ENCODE measurements around the gene ZNF594. TPM values are rescaled to one million over a fixed set of nuclear protein-coding genes. Genes with fewer than 3 reads are reported as not detected.
A peak's percentile ranks its signal among the peaks of the same experiment; 100 is the strongest.

ZNF594 gene
- total RNA-seq, 1 experiment from 2014 or later, result 10.1 TPM

GRCh38 chr17:5237541-5238016, 45.9 kb upstream of the ZNF594 start:
- H3K36me3 Mint-ChIP-seq, result no peaks in the 10 kb centered on the region
- peak; percentile 95 for ATAC-seq
- H3K4me1 Mint-ChIP-seq, result no peaks in the 10 kb centered on the region; the same call in 1 of the 2 replicates
- peak; percentile 74 for DNase-seq (ENCODE audit: low spot score)
- TF ChIP-seq, protein P1, sequence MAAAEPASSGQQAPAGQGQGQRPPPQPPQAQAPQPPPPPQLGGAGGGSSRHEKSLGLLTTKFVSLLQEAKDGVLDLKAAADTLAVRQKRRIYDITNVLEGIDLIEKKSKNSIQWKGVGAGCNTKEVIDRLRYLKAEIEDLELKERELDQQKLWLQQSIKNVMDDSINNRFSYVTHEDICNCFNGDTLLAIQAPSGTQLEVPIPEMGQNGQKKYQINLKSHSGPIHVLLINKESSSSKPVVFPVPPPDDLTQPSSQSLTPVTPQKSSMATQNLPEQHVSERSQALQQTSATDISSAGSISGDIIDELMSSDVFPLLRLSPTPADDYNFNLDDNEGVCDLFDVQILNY (CRISPR knock-in tag; IDR thresholded peaks at IDR 0.05), result no peak
- TF ChIP-seq RELA (CRISPR knock-in tag; IDR thresholded peaks at IDR 0.05; ENCODE audit: borderline replicate concordance), result no peak
- no peak for TF ChIP-seq ZNF532 (CRISPR knock-in tag; IDR thresholded peaks at IDR 0.05; ENCODE audit: borderline replicate concordance)
- TF ChIP-seq ZNF423 (CRISPR knock-in tag; IDR thresholded peaks at IDR 0.05), result peak; percentile 37; the same call in 1 of the 2 replicates
- peak; percentile 70 for TF ChIP-seq CTCF (IDR thresholded peaks at IDR 0.05)
- no peak for TF ChIP-seq JUN (CRISPR knock-in tag; IDR thresholded peaks at IDR 0.05)
- no peak for TF ChIP-seq ATF1 (CRISPR knock-in tag; IDR thresholded peaks at IDR 0.05)
- H3K27me3 Mint-ChIP-seq (ENCODE audit: low read depth), result no peaks in the 10 kb centered on the region; the same call in 1 of the 2 replicates
- H3K27ac Mint-ChIP-seq, result no peak overlapping the region
- H3K9me3 Mint-ChIP-seq, result no peaks in the 10 kb centered on the region
- CTCF ChIA-PET, result interaction anchor here (0.5 to 2.2 kb wide), 29 partner anchors 9 to 270 kb away, joined by 3 to 16 read pairs (median 3); partner anchors contain the start of genes DERL2, MIS12, SPAG7 and ZNF594
- no peak overlapping the region for H3K4me3 Mint-ChIP-seq
- POLR2A ChIA-PET, result interaction anchor here (0.6 kb wide), 1 partner anchor 43 kb away, joined by 4 read pairs; no protein-coding TSS in a partner anchor

DNA sequence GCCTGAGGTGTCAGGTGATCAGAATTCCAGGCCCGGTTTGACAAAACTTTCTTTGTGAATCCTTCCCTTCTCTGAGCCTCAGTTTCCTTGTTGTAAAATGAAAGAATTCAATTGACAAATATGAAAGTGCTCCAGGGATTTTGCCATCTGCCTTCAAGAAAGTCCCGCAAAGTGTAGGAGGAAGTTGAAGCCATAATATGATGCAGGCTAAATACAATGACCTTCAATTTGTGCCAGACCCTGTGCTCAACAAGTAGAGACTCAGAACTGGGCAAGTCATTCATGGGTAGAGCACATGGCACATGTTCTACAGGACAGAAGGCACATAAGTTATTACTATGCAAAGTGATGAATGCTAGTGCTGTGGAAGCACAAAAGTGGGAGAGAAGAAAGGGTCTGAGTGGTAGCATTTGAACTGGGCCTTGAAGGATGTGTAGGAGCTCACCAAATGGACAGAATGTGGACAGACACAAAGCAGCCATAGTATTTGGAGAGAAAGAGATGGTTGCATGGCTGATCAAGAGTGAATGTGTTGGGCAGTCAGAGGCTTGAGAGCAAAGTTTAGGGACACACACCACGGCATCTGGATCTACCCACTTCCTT, 45.4 kb upstream of the ZNF594 start:
- DNase-seq (ENCODE audit: low spot score), result no peak
- no peaks in the 10 kb centered on the region for H3K36me3 Mint-ChIP-seq
- H3K27ac Mint-ChIP-seq, result no peak overlapping the region
- H3K4me3 Mint-ChIP-seq, result no peak overlapping the region
- no peak for ATAC-seq
- H3K9me3 Mint-ChIP-seq, result no peaks in the 10 kb centered on the region
- H3K27me3 Mint-ChIP-seq (ENCODE audit: low read depth), result no peaks in the 10 kb centered on the region; the same call in 1 of the 2 replicates
- ChIA-PET CTCF (interaction anchor here (1.0 to 2.2 kb wide), 7 partner anchors 9 to 249 kb away, joined by 3 to 16 read pairs (median 4); partner anchors contain the start of genes DERL2, MIS12 and ZNF594), POLR2A (no interaction called here)
- no peaks in the 10 kb centered on the region; the same call in 1 of the 2 replicates for H3K4me1 Mint-ChIP-seq
- TF ChIP-seq ERG (CRISPR knock-in tag; IDR thresholded peaks at IDR 0.05) (no peak), ZNF671 (CRISPR knock-in tag; IDR thresholded peaks at IDR 0.05) (no peak), USF1 (CRISPR knock-in tag; IDR thresholded peaks at IDR 0.05) (no peak), CBFB (CRISPR knock-in tag; IDR thresholded peaks at IDR 0.05; ENCODE audit: low read depth) (no peak), FOXK1 (CRISPR knock-in tag; IDR thresholded peaks at IDR 0.05) (no peak), ZNF512 (CRISPR knock-in tag; IDR thresholded peaks at IDR 0.05; ENCODE audit: borderline replicate concordance) (no peak), NFYB (CRISPR knock-in tag; conservative IDR thresholded peaks at IDR 0.05; ENCODE audit: low read depth) (no peak), FOXP4 (CRISPR knock-in tag; IDR thresholded peaks at IDR 0.05) (no peak), ZNF423 (CRISPR knock-in tag; IDR thresholded peaks at IDR 0.05) (no peak)
- TF ChIP-seq, protein P2, sequence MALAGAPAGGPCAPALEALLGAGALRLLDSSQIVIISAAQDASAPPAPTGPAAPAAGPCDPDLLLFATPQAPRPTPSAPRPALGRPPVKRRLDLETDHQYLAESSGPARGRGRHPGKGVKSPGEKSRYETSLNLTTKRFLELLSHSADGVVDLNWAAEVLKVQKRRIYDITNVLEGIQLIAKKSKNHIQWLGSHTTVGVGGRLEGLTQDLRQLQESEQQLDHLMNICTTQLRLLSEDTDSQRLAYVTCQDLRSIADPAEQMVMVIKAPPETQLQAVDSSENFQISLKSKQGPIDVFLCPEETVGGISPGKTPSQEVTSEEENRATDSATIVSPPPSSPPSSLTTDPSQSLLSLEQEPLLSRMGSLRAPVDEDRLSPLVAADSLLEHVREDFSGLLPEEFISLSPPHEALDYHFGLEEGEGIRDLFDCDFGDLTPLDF (CRISPR knock-in tag; IDR thresholded peaks at IDR 0.05), result no peak

All from WTC11 (cell line).